Measurements from ENCODE around the gene TMEM181. TPM values are rescaled to one million over a fixed set of nuclear protein-coding genes. Genes with fewer than 3 reads are reported as not detected.

TMEM181 gene
- total and polyA plus RNA-seq, 8 donors, result 14.1 to 32.8 (median 23.1) TPM

GRCh38 chr6:158621694-158622544 is 62.0 kb downstream of the TMEM181 start:
- Histone ChIP-seq H3K27ac (no peak overlapping the region), H3K36me3 (peaks cover 0 to 26% (median 0%) of the 10 kb centered on the region in 3 donors), H3K9me3 (no peaks in the 10 kb centered on the region), H3K27me3 (no peaks in the 10 kb centered on the region), H3K4me1 (peaks cover 0 to 7% (median 7%) of the 10 kb centered on the region in 3 donors), H3K4me3 (no peak overlapping the region)
- 92 to 93% methylated on average over 25 of the region's 25 CpGs for WGBS, 2 donors
- FAIRE-seq, result no peak
- intact Hi-C loops (cut with DNase I), result no loop called here
- TF ChIP-seq CTCF (IDR thresholded peaks at IDR 0.05), result no peak
- ATAC-seq, result peak in 1 of 4 donors; percentile 15
- peak in 1 of 6 donors; percentile 5 for DNase-seq

GRCh38 chr6:158622545-158623190 is 62.8 kb downstream of the TMEM181 start:
- Histone ChIP-seq H3K36me3 (peaks cover 0 to 26% (median 0%) of the 10 kb centered on the region in 3 donors), H3K9me3 (no peaks in the 10 kb centered on the region), H3K27me3 (no peaks in the 10 kb centered on the region), H3K4me1 (peaks cover 0 to 7% (median 7%) of the 10 kb centered on the region in 3 donors), H3K4me3 (no peak overlapping the region), H3K27ac (no peak overlapping the region)
- no peak for DNase-seq
- no peak for TF ChIP-seq CTCF (IDR thresholded peaks at IDR 0.05)
- 81 to 82% methylated on average over 10 of the region's 10 CpGs for WGBS, 2 donors
- no peak for FAIRE-seq
- no peak for ATAC-seq
- intact Hi-C loops (cut with DNase I), result no loop called here

- H3K27ac ChIP-seq, result no peak overlapping the region
- DNase-seq, result peak in 1 of 6 donors; percentile 8
Measured at GRCh38 chr6:158624684-158625682, 65.1 kb downstream of the TMEM181 start.

GRCh38 chr6:158625881-158626305 is 66.0 kb downstream of the TMEM181 start:
- Histone ChIP-seq H3K9me3 (no peaks in the 10 kb centered on the region), H3K27me3 (no peaks in the 10 kb centered on the region), H3K4me1 (peaks cover 0 to 9% (median 2%) of the 10 kb centered on the region in 3 donors), H3K36me3 (peaks cover 2 to 37% (median 3%) of the 10 kb centered on the region in 3 donors), H3K4me3 (no peak overlapping the region), H3K27ac (no peak overlapping the region)
- ATAC-seq (no peak), DNase-seq (no peak), FAIRE-seq (no peak)
- intact Hi-C loops (cut with DNase I), result no loop called here
- WGBS, 2 donors, result 91 to 94% methylated on average over 15 of the region's 15 CpGs
- TF ChIP-seq CTCF (IDR thresholded peaks at IDR 0.05), result no peak

More at GRCh38 chr6:158624684-158625682, 65.1 kb downstream of the TMEM181 start:
- FAIRE-seq (no peak), ATAC-seq (no peak)
- H3K4me3 ChIP-seq, result no peak overlapping the region
- TF ChIP-seq CTCF (IDR thresholded peaks at IDR 0.05), result no peak
- WGBS, 2 donors, result 92% methylated on average over 25 of the region's 25 CpGs
- intact Hi-C loops (cut with DNase I), result no loop called here
- H3K9me3 ChIP-seq, result no peaks in the 10 kb centered on the region
- no peaks in the 10 kb centered on the region for H3K27me3 ChIP-seq
- H3K4me1 ChIP-seq, result peaks cover 0 to 9% (median 2%) of the 10 kb centered on the region in 3 donors
- H3K36me3 ChIP-seq, result peaks cover 2 to 33% (median 3%) of the 10 kb centered on the region in 3 donors
